HG03095 (cell line): ENCODE results near the gene MTLN.
"Not testable (repeated sequence)": the region's sequence is repeated elsewhere in the genome, so short reads cannot be mapped to it uniquely, and the experiment has no call there.

ENCODE experiments used
- ATAC-seq: cut with Tn5 transposase; IDR thresholded peaks from one replicate; pipeline ENCODE4 v1.9.1; 2021; ENCODE audit warnings: moderate library complexity; ENCODE audit not compliant: unreplicated experiment

The MTLN gene

GRCh38 chr2:110204408-110205385 is 7.7 kb downstream of the MTLN start, which contains the start of gene NPHP1:
Gene NPHP1, minus strand, starts transcription at chr2:110205013. Its CDS starts 45 bp downstream, at chr2:110204968.
- peak; percentile 92 for ATAC-seq

GRCh38 chr2:110198016-110198415 is 14.3 kb downstream of the MTLN start:
- ATAC-seq = no peak

GRCh38 chr2:110197452-110197851 is 14.9 kb downstream of the MTLN start:
- no peak for ATAC-seq

- not testable (repeated sequence) for ATAC-seq
Observed at GRCh38 chr2:110190169-110190568, 22.2 kb downstream of the MTLN start.

- no peak for ATAC-seq
Observed at GRCh38 chr2:110182449-110182848, 29.9 kb downstream of the MTLN start.

GRCh38 chr2:110180036-110180435 is 32.3 kb downstream of the MTLN start:
- no peak for ATAC-seq

GRCh38 chr2:110173523-110173922 is 38.8 kb downstream of the MTLN start:
- ATAC-seq = no peak

GRCh38 chr2:110172506-110172905 is 39.8 kb downstream of the MTLN start:
- no peak for ATAC-seq

GRCh38 chr2:110170102-110170501 is 42.2 kb downstream of the MTLN start:
- no peak for ATAC-seq

GRCh38 chr2:110167326-110168000 is 44.9 kb downstream of the MTLN start:
- no peak for ATAC-seq

- ATAC-seq = no peak
Observed at GRCh38 chr2:110166266-110166665, 46.1 kb downstream of the MTLN start.
